Osteoblast (primary cell): ENCODE measurements around the gene IL31RA. TPM values are rescaled to one million over a fixed set of nuclear protein-coding genes. Genes with fewer than 3 reads are reported as not detected.
"Not testable (repeated sequence)": the region's sequence is repeated elsewhere in the genome, so short reads cannot be mapped to it uniquely, and the experiment has no call there.

Source experiments
- DNase-seq: peaks from one replicate; pipeline ENCODE4 v3.0.0; 2011; ENCODE audit warnings: low spot score, mixed read lengths; ENCODE audit not compliant: insufficient read length; ENCODE audit errors: missing footprints
- H2AFZ ChIP-seq: 2 replicates; pipeline ENCODE4 v1.6.0; 2011; ENCODE audit warnings: mild to moderate bottlenecking, low read length
- H3K27ac ChIP-seq: 2 replicates; pipeline ENCODE4 v1.5.1; 2011; ENCODE audit warnings: mild to moderate bottlenecking, low read depth, low read length, moderate library complexity
- H3K27me3 ChIP-seq: 2 replicates; pipeline ENCODE4 v1.6.0; 2012; ENCODE audit warnings: mild to moderate bottlenecking, control low read depth, inconsistent platforms, low read length, moderate library complexity; ENCODE audit not compliant: insufficient read depth
- H3K36me3 ChIP-seq: 2 replicates; pipeline ENCODE4 v1.5.1; 2011; ENCODE audit warnings: mild to moderate bottlenecking, low read length, control low read depth, moderate library complexity; ENCODE audit not compliant: insufficient read depth
- H3K4me1 ChIP-seq: 2 replicates; pipeline ENCODE4 v1.5.1; 2011; ENCODE audit warnings: mild to moderate bottlenecking, low read length, control low read depth, moderate library complexity; ENCODE audit not compliant: insufficient read depth
- H3K4me2 ChIP-seq: 2 replicates; pipeline ENCODE4 v1.6.0; 2011; ENCODE audit warnings: mild to moderate bottlenecking, low read length; ENCODE audit not compliant: insufficient read depth
- H3K4me3 ChIP-seq: fragments of 200-600 bp; sonication (generic); 3 replicates; pipeline ENCODE4 v1.5.1; 2012; ENCODE audit warnings: mild to moderate bottlenecking, low read length, inconsistent platforms; ENCODE audit not compliant: insufficient read depth
- H3K79me2 ChIP-seq: 2 replicates; pipeline ENCODE4 v1.6.0; 2012; ENCODE audit warnings: mild to moderate bottlenecking, low read length, control low read depth, inconsistent platforms; ENCODE audit not compliant: insufficient read depth
- H3K9me3 ChIP-seq: 2 replicates; pipeline ENCODE4 v1.5.1; 2011; ENCODE audit warnings: low read depth, low read length, control low read depth
- H4K20me1 ChIP-seq: 2 replicates; pipeline ENCODE4 v1.6.0; 2012; ENCODE audit warnings: mild to moderate bottlenecking, low read length, control low read depth; ENCODE audit not compliant: insufficient read depth
- CTCF ChIP-seq: IDR thresholded peaks from 2 replicates; pipeline ENCODE4 v1.5.1; 2011; ENCODE audit warnings: mild to moderate bottlenecking, low read depth, low read length, moderate library complexity; ENCODE audit errors: extremely low read depth
- total RNA-seq: library from RNA; depleted of rRNA; stranded (reverse); fragments of >200 nt; gene quantifications from 2 replicates; pipeline ENCODE4 v1.2.3, GENCODE V29; 2012

IL31RA gene
- total RNA-seq, 1 donor = 0.36 TPM

- Histone ChIP-seq H3K9me3 (no peaks in the 10 kb centered on the region), H4K20me1 (peaks cover 5% of the 10 kb centered on the region), H3K27me3 (no peaks in the 10 kb centered on the region), H3K36me3 (peaks cover 20% of the 10 kb centered on the region), H3K4me1 (peaks cover 14% of the 10 kb centered on the region), H2AFZ (no peak overlapping the region), H3K79me2 (no peaks in the 10 kb centered on the region), H3K4me2 (no peak overlapping the region), H3K27ac (no peak overlapping the region), H3K4me3 (no peak overlapping the region)
- no peak for TF ChIP-seq CTCF
- no peak for DNase-seq
Observed at GRCh38 chr5:55934115-55934613, 83.0 kb downstream of the IL31RA start.

- H3K36me3 ChIP-seq = peaks cover 26% of the 10 kb centered on the region
Observed at GRCh38 chr5:55934720-55935119, 83.6 kb downstream of the IL31RA start.

GRCh38 chr5:55935371-55935770, 84.2 kb downstream of the IL31RA start:
- Histone ChIP-seq H3K27me3 (no peaks in the 10 kb centered on the region), H2AFZ (no peak overlapping the region), H3K36me3 (peaks cover 31% of the 10 kb centered on the region), H3K79me2 (no peaks in the 10 kb centered on the region), H4K20me1 (peaks cover 5% of the 10 kb centered on the region), H3K4me1 (peaks cover 14% of the 10 kb centered on the region), H3K4me3 (no peak overlapping the region), H3K27ac (peak overlapping the region; percentile 19), H3K9me3 (no peaks in the 10 kb centered on the region), H3K4me2 (no peak overlapping the region)
- TF ChIP-seq CTCF = no peak
- DNase-seq = no peak

More at GRCh38 chr5:55934720-55935119, 83.6 kb downstream of the IL31RA start:
- no peak overlapping the region for H3K4me3 ChIP-seq
- H4K20me1 ChIP-seq = peaks cover 5% of the 10 kb centered on the region
- no peak for DNase-seq
- H3K27ac ChIP-seq = no peak overlapping the region
- H3K4me1 ChIP-seq = peaks cover 14% of the 10 kb centered on the region
- TF ChIP-seq CTCF = no peak
- no peak overlapping the region for H3K4me2 ChIP-seq
- H3K27me3 ChIP-seq = no peaks in the 10 kb centered on the region
- no peak overlapping the region for H2AFZ ChIP-seq
- H3K9me3 ChIP-seq = no peaks in the 10 kb centered on the region
- H3K79me2 ChIP-seq = no peaks in the 10 kb centered on the region

- peaks cover 37% of the 10 kb centered on the region for H3K36me3 ChIP-seq
- H3K27ac ChIP-seq = no peak overlapping the region
- no peaks in the 10 kb centered on the region for H3K9me3 ChIP-seq
- peak; percentile 95 for DNase-seq
- no peak overlapping the region for H3K4me2 ChIP-seq
- peaks cover 5% of the 10 kb centered on the region for H4K20me1 ChIP-seq
- peak; percentile 97 for TF ChIP-seq CTCF
- no peak overlapping the region for H2AFZ ChIP-seq
- H3K4me1 ChIP-seq = peaks cover 14% of the 10 kb centered on the region
- no peak overlapping the region for H3K4me3 ChIP-seq
- H3K27me3 ChIP-seq = no peaks in the 10 kb centered on the region
- no peaks in the 10 kb centered on the region for H3K79me2 ChIP-seq
Observed at GRCh38 chr5:55936100-55936693, 85.0 kb downstream of the IL31RA start.

- H3K4me3 ChIP-seq, DNase-seq, H3K4me2 ChIP-seq, H2AFZ ChIP-seq, H3K27ac ChIP-seq, H3K9me3 ChIP-seq, H3K79me2 ChIP-seq, H3K27me3 ChIP-seq, H4K20me1 ChIP-seq: not testable (repeated sequence)
- Histone ChIP-seq H3K4me1 (peaks cover 14% of the 10 kb centered on the region), H3K36me3 (peaks cover 51% of the 10 kb centered on the region)
Observed at GRCh38 chr5:55937598-55937997, 86.4 kb downstream of the IL31RA start.

GRCh38 chr5:55941154-55941553, 90.0 kb downstream of the IL31RA start:
- H4K20me1 ChIP-seq = not testable (repeated sequence)

More at GRCh38 chr5:55941154-55941553, 90.0 kb downstream of the IL31RA start:
- not testable (repeated sequence) for H3K4me1 ChIP-seq, H3K27me3 ChIP-seq, H3K4me3 ChIP-seq, DNase-seq, H3K27ac ChIP-seq, H3K9me3 ChIP-seq, H2AFZ ChIP-seq, H3K4me2 ChIP-seq, H3K79me2 ChIP-seq
- peaks cover 67% of the 10 kb centered on the region for H3K36me3 ChIP-seq
